GM12875 (cell line): Measurements from ENCODE around the gene DNAH17.

ENCODE experiments used
- H3K4me3 ChIP-seq: one replicate; pipeline ENCODE4 v1.5.1; 2011; ENCODE audit warnings: low read depth, low read length, control low read depth
- CTCF ChIP-seq: IDR thresholded peaks from 2 replicates; pipeline ENCODE4 v1.5.1; 2011; ENCODE audit warnings: low read depth, mild to moderate bottlenecking, control low read depth, inconsistent platforms, low read length, moderate library complexity, borderline replicate concordance; ENCODE audit not compliant: insufficient read depth

The DNAH17 gene

GRCh38 chr17:78493853-78494695 is 83.1 kb downstream of the DNAH17 start:
- TF ChIP-seq CTCF = no peak
- H3K4me3 ChIP-seq = no peak overlapping the region

- H3K4me3 ChIP-seq = no peak overlapping the region
- TF ChIP-seq CTCF = no peak
Measured at GRCh38 chr17:78493450-78493849, 83.7 kb downstream of the DNAH17 start.

- no peak for TF ChIP-seq CTCF
- no peak overlapping the region for H3K4me3 ChIP-seq
Measured at GRCh38 chr17:78492116-78492799, 84.9 kb downstream of the DNAH17 start.

- TF ChIP-seq CTCF = no peak
Measured at GRCh38 chr17:78491236-78492115, 85.7 kb downstream of the DNAH17 start.

GRCh38 chr17:78490673-78491072 is 86.5 kb downstream of the DNAH17 start:
- no peak for TF ChIP-seq CTCF
- H3K4me3 ChIP-seq = no peak overlapping the region

More at GRCh38 chr17:78491236-78492115, 85.7 kb downstream of the DNAH17 start:
- H3K4me3 ChIP-seq = no peak overlapping the region

GRCh38 chr17:78490156-78490555 is 87.0 kb downstream of the DNAH17 start:
- no peak overlapping the region for H3K4me3 ChIP-seq
- TF ChIP-seq CTCF = no peak
